GM12892 (cell line): ENCODE results near the gene HYDIN.
"Not testable (repeated sequence)": the region's sequence is repeated elsewhere in the genome, so short reads cannot be mapped to it uniquely, and the experiment has no call there.

ENCODE experiments used
- DNase-seq: peaks from one replicate; pipeline ENCODE4 v3.0.0; 2011; ENCODE audit not compliant: insufficient read length
- FAIRE-seq: peaks from 2 replicates; lab custom pipeline; 2011; peaks lifted over from hg19 to GRCh38; lab: Jason Lieb, UNC

HYDIN gene

GRCh38 chr16:70939690-70940359, 290.7 kb downstream of the HYDIN start:
- FAIRE-seq, result not testable (repeated sequence)

GRCh38 chr16:70936781-70937525, 293.6 kb downstream of the HYDIN start:
- not testable (repeated sequence) for FAIRE-seq, DNase-seq

More at GRCh38 chr16:70939690-70940359, 290.7 kb downstream of the HYDIN start:
- not testable (repeated sequence) for DNase-seq

GRCh38 chr16:70935325-70935724, 295.2 kb downstream of the HYDIN start:
- not testable (repeated sequence) for DNase-seq, FAIRE-seq

GRCh38 chr16:70933746-70934145, 296.8 kb downstream of the HYDIN start:
- not testable (repeated sequence) for FAIRE-seq

GRCh38 chr16:70930757-70931156, 299.8 kb downstream of the HYDIN start:
- FAIRE-seq, DNase-seq: not testable (repeated sequence)

More at GRCh38 chr16:70933746-70934145, 296.8 kb downstream of the HYDIN start:
- not testable (repeated sequence) for DNase-seq

GRCh38 chr16:70922164-70922563, 308.4 kb downstream of the HYDIN start:
- FAIRE-seq, DNase-seq: not testable (repeated sequence)

- not testable (repeated sequence) for FAIRE-seq, DNase-seq
Measured at GRCh38 chr16:70920661-70921060, 309.9 kb downstream of the HYDIN start.

- not testable (repeated sequence) for DNase-seq, FAIRE-seq
Measured at GRCh38 chr16:70888208-70888607, 342.3 kb downstream of the HYDIN start.

- DNase-seq, FAIRE-seq: not testable (repeated sequence)
Measured at GRCh38 chr16:70884652-70885051, 345.9 kb downstream of the HYDIN start.

- DNase-seq, FAIRE-seq: not testable (repeated sequence)
Measured at GRCh38 chr16:70882311-70882710, 348.2 kb downstream of the HYDIN start.

- FAIRE-seq, DNase-seq: not testable (repeated sequence)
Measured at GRCh38 chr16:70877895-70878294, 352.6 kb downstream of the HYDIN start.

GRCh38 chr16:70876442-70876841, 354.1 kb downstream of the HYDIN start:
- FAIRE-seq, DNase-seq: not testable (repeated sequence)

- not testable (repeated sequence) for FAIRE-seq, DNase-seq
Measured at GRCh38 chr16:70864698-70865097, 365.8 kb downstream of the HYDIN start.

GRCh38 chr16:70861996-70862395, 368.5 kb downstream of the HYDIN start:
- DNase-seq, FAIRE-seq: not testable (repeated sequence)

- not testable (repeated sequence) for FAIRE-seq, DNase-seq
Measured at GRCh38 chr16:70851299-70851698, 379.2 kb downstream of the HYDIN start.

- not testable (repeated sequence) for FAIRE-seq, DNase-seq
Measured at GRCh38 chr16:70823498-70824118, 406.9 kb downstream of the HYDIN start.

GRCh38 chr16:70822734-70823133, 407.8 kb downstream of the HYDIN start:
- not testable (repeated sequence) for DNase-seq, FAIRE-seq

- FAIRE-seq, DNase-seq: not testable (repeated sequence)
Measured at GRCh38 chr16:70818088-70818487, 412.4 kb downstream of the HYDIN start.
